HCT116 (cell line): ENCODE results near the gene CPZ. TPM values are rescaled to one million over a fixed set of nuclear protein-coding genes. Genes with fewer than 3 reads are reported as not detected.

ENCODE experiments used
- ATAC-seq: fragments of 200-7000 bp; cut with Tn5 transposase; 2 replicates; pipeline ENCODE4 v1.9.1; 2020; ENCODE audit warnings: mild to moderate bottlenecking, moderate library complexity
- BruUV-seq: library from RNA; stranded (reverse); fragments of 400-500 nt; replicated peaks from 2 replicates; lab custom pipeline; 2021; lab: Mats Ljungman, UMichigan
- CTCF ChIA-PET: fragments of 300-600 bp; sonication (Branson Sonifier 250); formaldehyde crosslinking; loops from one replicate; lab custom pipeline; 2021; ENCODE audit warnings: antibody characterized with exemption; lab: Charles Lee
- POLR2A ChIA-PET: fragments of 300-600, 350-600 bp; sonication (Branson Sonifier 250); formaldehyde crosslinking; loops from one replicate; lab custom pipeline; 2021; ENCODE audit warnings: antibody characterized with exemption; lab: Charles Lee
- RAD21 ChIA-PET, 2 experiments: fragments of 300-600 bp; sonication (Branson Sonifier 250); formaldehyde crosslinking; loops; one replicate each; lab custom pipeline; 2023; ENCODE audit warnings: low total read pairs in 2 of 2; ENCODE audit not compliant: uncharacterized antibody in 2 of 2, unreplicated experiment in 2 of 2, low non-redundant PET in 1 of 2; lab: Charles Lee
- DNase-seq: peaks from one replicate; pipeline ENCODE4 v3.0.0-alpha.2; 2010; ENCODE audit warnings: low read depth, low spot score
- H2AFZ ChIP-seq: fragments of 200-600 bp; shearing (Covaris generic), sonication (generic); 2 replicates; pipeline ENCODE4 v1.6.1; 2017; ENCODE audit warnings: low read depth, mixed run types, mixed read lengths, antibody characterized with exemption, low read length; ENCODE audit not compliant: poor library complexity, severe bottlenecking
- H3K27ac ChIP-seq: 2 replicates; pipeline ENCODE4 v1.5.1; 2012; ENCODE audit warnings: low read depth, low read length
- H3K27me3 ChIP-seq: fragments of 200-600 bp; sonication (generic); 2 replicates; pipeline ENCODE4 v1.6.1; 2016; ENCODE audit warnings: mixed run types, low read length, mixed read lengths; ENCODE audit not compliant: insufficient read depth
- H3K36me3 ChIP-seq, 2 experiments: fragments of 200-500 bp in 1 of 2; fragments of 200-600 bp in 1 of 2; sonication (Bioruptor generic) in 1 of 2; sonication (generic) in 1 of 2; 2 replicates each; pipeline versions ENCODE4 v1.5.1 to v1.6.1; 2014 to 2016; ENCODE audit warnings: low read length in 2 of 2, inconsistent platforms in 1 of 2, mixed read lengths in 1 of 2, mixed run types in 1 of 2; ENCODE audit not compliant: insufficient read depth in 2 of 2, control insufficient read depth in 1 of 2
- H3K4me1 ChIP-seq, 2 experiments: fragments of 200-600 bp in 1 of 2; sonication (generic) in 1 of 2; 2 replicates each; pipeline versions ENCODE4 v1.5.1 to v1.6.1; 2012 to 2017; ENCODE audit warnings: low read length in 2 of 2, inconsistent platforms in 1 of 2, mild to moderate bottlenecking in 1 of 2, mixed read lengths in 1 of 2, mixed run types in 1 of 2, moderate library complexity in 1 of 2; ENCODE audit not compliant: insufficient read depth in 2 of 2, control insufficient read depth in 1 of 2
- H3K4me2 ChIP-seq: fragments of 200-600 bp; sonication (generic); 2 replicates; pipeline ENCODE4 v1.6.1; 2017; ENCODE audit warnings: mixed run types, low read length, mixed read lengths
- H3K4me3 ChIP-seq, 2 experiments: fragments of 200-600 bp in 1 of 2; sonication (generic) in 1 of 2; replicated peaks in 1 of 2; 2 replicates each; pipeline ENCODE4 v1.5.1; 2011 to 2016; ENCODE audit warnings: low read length in 2 of 2, control low read depth in 1 of 2, low read depth in 1 of 2, mild to moderate bottlenecking in 1 of 2, mixed read lengths in 1 of 2, mixed run types in 1 of 2
- H3K79me2 ChIP-seq: fragments of 200-600 bp; sonication (generic); 2 replicates; pipeline ENCODE4 v1.6.1; 2017; ENCODE audit warnings: mild to moderate bottlenecking, mixed run types, low read length, moderate library complexity, mixed read lengths; ENCODE audit not compliant: insufficient read depth
- H3K9ac ChIP-seq: fragments of 200-600 bp; sonication (generic); 2 replicates; pipeline ENCODE4 v1.6.1; 2016; ENCODE audit warnings: low read length, mixed read lengths
- H3K9me2 ChIP-seq: fragments of 200-600 bp; sonication (generic), shearing (Covaris generic); 2 replicates; pipeline ENCODE4 v1.6.1; 2017; ENCODE audit warnings: mixed run types, mild to moderate bottlenecking, moderate library complexity; ENCODE audit not compliant: insufficient read depth
- H3K9me3 ChIP-seq, 2 experiments: fragments of 200-500 bp in 1 of 2; fragments of 200-600 bp in 1 of 2; sonication (Bioruptor generic) in 1 of 2; sonication (generic) in 1 of 2; 2 replicates each; pipeline ENCODE4 v1.6.1; 2014 to 2017; ENCODE audit warnings: low read length in 2 of 2, mixed read lengths in 2 of 2, inconsistent platforms in 1 of 2, low read depth in 1 of 2, mild to moderate bottlenecking in 1 of 2, mixed run types in 1 of 2, moderate library complexity in 1 of 2; ENCODE audit not compliant: control insufficient read depth in 1 of 2, insufficient read depth in 1 of 2
- H4K20me1 ChIP-seq: fragments of 200-600 bp; sonication (generic), shearing (Covaris generic); 2 replicates; pipeline ENCODE4 v1.6.1; 2017; ENCODE audit warnings: mixed run types, mild to moderate bottlenecking, moderate library complexity; ENCODE audit not compliant: insufficient read depth
- CEBPB ChIP-seq: IDR thresholded peaks from 2 replicates; pipeline ENCODE4 v1.6.1; 2012; ENCODE audit warnings: low read depth
- CTCF ChIP-seq, 3 experiments: fragments of 200-600 bp in 1 of 3; sonication (generic) in 1 of 3; IDR thresholded peaks in 2 of 3; conservative IDR thresholded peaks in 1 of 3; 2 replicates each; pipeline ENCODE4 v1.5.1; 2012 to 2017; ENCODE audit warnings: low read depth in 2 of 3, low read length in 2 of 3, antibody characterized with exemption in 1 of 3, borderline replicate concordance in 1 of 3, control low read depth in 1 of 3, mild to moderate bottlenecking in 1 of 3, mixed read lengths in 1 of 3, mixed run types in 1 of 3, moderate library complexity in 1 of 3; ENCODE audit not compliant: insufficient read depth in 1 of 3
- EZH2phosphoT487 ChIP-seq: fragments of 200-600 bp; IDR thresholded peaks from 2 replicates; pipeline ENCODE4 v1.6.1; 2018; ENCODE audit warnings: antibody characterized with exemption, borderline replicate concordance
- JUND ChIP-seq: IDR thresholded peaks from 2 replicates; pipeline ENCODE4 v1.6.1; 2012
- MAX ChIP-seq: IDR thresholded peaks from 2 replicates; pipeline ENCODE4 v1.6.1; 2012
- POLR2AphosphoS5 ChIP-seq: IDR thresholded peaks from 2 replicates; pipeline ENCODE4 v1.6.1; 2011; ENCODE audit warnings: mild to moderate bottlenecking, low read depth, low read length, moderate library complexity
- RAD21 ChIP-seq: IDR thresholded peaks from 2 replicates; pipeline ENCODE4 v1.6.1; 2012; ENCODE audit warnings: low read depth, mild to moderate bottlenecking
- REST ChIP-seq: IDR thresholded peaks from 2 replicates; pipeline ENCODE4 v1.6.1; 2012; ENCODE audit warnings: low read depth
- SIN3A ChIP-seq: IDR thresholded peaks from 2 replicates; pipeline ENCODE4 v1.6.1; 2012; ENCODE audit warnings: low read depth
- SP1 ChIP-seq: IDR thresholded peaks from 2 replicates; pipeline ENCODE4 v1.6.1; 2012; ENCODE audit warnings: low read depth
- TCF7L2 ChIP-seq: IDR thresholded peaks from 2 replicates; pipeline ENCODE4 v1.7.0; 2011; ENCODE audit warnings: borderline replicate concordance, inconsistent platforms; ENCODE audit not compliant: insufficient read depth, insufficient read length; ENCODE audit errors: extremely low read depth
- YY1 ChIP-seq: IDR thresholded peaks from 2 replicates; pipeline ENCODE4 v1.6.1; 2011; ENCODE audit warnings: low read length, low read depth, moderate library complexity, mild to moderate bottlenecking; ENCODE audit not compliant: insufficient replicate concordance; ENCODE audit errors: extremely low read depth
- ZBTB33 ChIP-seq: IDR thresholded peaks from 2 replicates; pipeline ENCODE4 v1.6.1; 2011; ENCODE audit warnings: mild to moderate bottlenecking, low read length, moderate library complexity; ENCODE audit not compliant: insufficient replicate concordance; ENCODE audit errors: extremely low read depth
- ZFX ChIP-seq: fragments of 450-650 bp; IDR thresholded peaks from 2 replicates; pipeline ENCODE4 v1.6.1; 2017
- ZNF274 ChIP-seq: fragments of 200-500 bp; sonication (Bioruptor generic); IDR thresholded peaks from 2 replicates; pipeline ENCODE4 v1.6.1; 2014; ENCODE audit warnings: mild to moderate bottlenecking, low read depth, low read length, inconsistent platforms
- intact Hi-C: fragments of 100-400 bp; cut with micrococcal nuclease; formaldehyde crosslinking; loops from 2 replicates; pipeline ENCODE4 v1.10.0; 2022
- total RNA-seq: library from RNA; stranded (reverse); gene quantifications from one replicate; pipeline ENCODE4 v1.2.1, GENCODE V29; 2021; ENCODE audit not compliant: unreplicated experiment

The CPZ gene
- total RNA-seq, 1 experiment from 2014 or later = not detected

- TF ChIP-seq ZBTB33 (no peak), ZFX (no peak), JUND (no peak), CEBPB (no peak), YY1 (no peak), SP1 (no peak), MAX (no peak), EZH2phosphoT487 (no peak)
These were observed 43.1 kb upstream of the CPZ start (continued) for GRCh38 chr4:8549352-8549931.

GRCh38 chr4:8550691-8551090, 41.9 kb upstream of the CPZ start:
- Histone ChIP-seq H3K27ac (no peak overlapping the region), H3K36me3 (no peaks in the 10 kb centered on the region), H3K27me3 (0 out of 2 replicates have a peak, but pooled peaks cover 2% of the 10 kb centered on the region), H4K20me1 (no peaks in the 10 kb centered on the region), H2AFZ (no peak overlapping the region), H3K9me3 (no peaks in the 10 kb centered on the region), H3K79me2 (no peaks in the 10 kb centered on the region), H3K4me1 (peaks cover 0 to 21% of the 10 kb centered on the region in 2 experiments; a peak in 3 of 4 replicates), H3K4me3 (no peak overlapping the region), H3K9me2 (no peaks in the 10 kb centered on the region), H3K4me2 (no peak overlapping the region), H3K9ac (no peak overlapping the region)
- CTCF ChIA-PET = no interaction called here
- no peak for DNase-seq
- POLR2A ChIA-PET = no interaction called here
- ATAC-seq = no peak
- TF ChIP-seq SIN3A = no peak
- no peak for TF ChIP-seq CTCF (IDR thresholded peaks at IDR 0.05 in 2 of 3, conservative IDR thresholded peaks at IDR 0.05 in 1 of 3; ENCODE audit: borderline replicate concordance in 1 of 3, insufficient read depth in 1 of 3, low read depth in 2 of 3, low read length in 2 of 3)
- TF ChIP-seq ZNF274 = no peak
- TF ChIP-seq TCF7L2 = no peak
- TF ChIP-seq RAD21 = no peak
- no peak for TF ChIP-seq REST
- no peak for TF ChIP-seq POLR2AphosphoS5
- intact Hi-C loops = no loop called here
- BruUV-seq = no TSS peak
- RAD21 ChIA-PET = no interaction called here
